Stimulated activated CD8-positive, alpha-beta memory T cell treated with anti-CD3 and anti-CD28 coated beads, Interleukin-4, amount 100 ng/mL, for 24 hours (primary cell): Measurements from ENCODE around the gene METTL26.

Experiments
- DNase-seq: peaks from one replicate; pipeline ENCODE4 v3.0.0-alpha.2; 2020; ENCODE audit warnings: low read depth

Gene METTL26

DNA sequence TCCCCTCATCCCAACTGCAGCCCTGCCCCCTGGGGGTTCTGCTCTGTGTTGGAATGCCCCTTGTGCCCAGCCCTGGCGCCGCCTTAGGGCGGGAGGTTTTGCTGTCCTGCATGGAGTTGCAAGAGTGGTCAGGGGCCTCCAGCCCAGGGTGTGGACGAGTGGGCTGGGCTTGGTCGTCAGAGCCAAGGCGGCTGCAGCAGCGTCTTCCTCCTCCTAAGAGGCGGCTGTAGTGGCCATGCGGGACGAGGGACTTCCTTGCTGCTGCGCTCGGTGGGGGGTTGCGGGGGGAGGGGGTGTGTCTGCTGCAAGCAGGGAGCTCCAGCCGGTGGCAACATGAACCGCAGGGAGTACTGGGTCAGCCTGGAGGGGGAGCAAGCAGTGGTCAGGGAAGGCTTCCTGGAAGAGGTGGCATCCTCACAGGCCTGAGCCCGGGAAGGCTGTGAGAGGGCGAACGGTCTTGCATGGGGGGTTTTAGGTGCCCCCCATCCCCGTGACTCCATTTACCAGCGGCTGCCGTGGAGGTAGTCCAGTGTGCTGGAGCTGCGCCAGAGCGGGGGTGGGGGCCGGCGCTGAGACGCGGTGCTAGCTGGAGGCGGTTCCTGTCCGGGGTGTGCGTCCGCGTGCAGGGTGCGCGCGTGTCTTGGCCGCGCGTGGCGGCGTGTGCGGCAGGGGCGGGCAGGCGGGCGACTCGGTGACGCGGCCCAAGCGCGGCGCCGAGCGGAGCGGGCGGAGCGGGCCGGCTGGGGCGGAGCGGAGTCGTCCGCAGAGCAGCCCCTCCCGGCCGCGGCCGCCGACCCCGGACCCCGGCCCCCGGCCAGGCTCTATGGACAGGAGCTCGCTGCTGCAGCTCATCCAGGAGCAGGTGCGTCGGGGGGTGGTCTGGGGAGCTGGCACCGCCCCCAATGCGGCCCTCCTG is 39.1 kb upstream of the METTL26 start, which contains the start of gene RHBDL1:
Gene RHBDL1 (plus strand): TSS at position 704 of the 916 bp plus-strand sequence. CDS start 120 bp downstream, at position 824.
- no peak for DNase-seq

DNA sequence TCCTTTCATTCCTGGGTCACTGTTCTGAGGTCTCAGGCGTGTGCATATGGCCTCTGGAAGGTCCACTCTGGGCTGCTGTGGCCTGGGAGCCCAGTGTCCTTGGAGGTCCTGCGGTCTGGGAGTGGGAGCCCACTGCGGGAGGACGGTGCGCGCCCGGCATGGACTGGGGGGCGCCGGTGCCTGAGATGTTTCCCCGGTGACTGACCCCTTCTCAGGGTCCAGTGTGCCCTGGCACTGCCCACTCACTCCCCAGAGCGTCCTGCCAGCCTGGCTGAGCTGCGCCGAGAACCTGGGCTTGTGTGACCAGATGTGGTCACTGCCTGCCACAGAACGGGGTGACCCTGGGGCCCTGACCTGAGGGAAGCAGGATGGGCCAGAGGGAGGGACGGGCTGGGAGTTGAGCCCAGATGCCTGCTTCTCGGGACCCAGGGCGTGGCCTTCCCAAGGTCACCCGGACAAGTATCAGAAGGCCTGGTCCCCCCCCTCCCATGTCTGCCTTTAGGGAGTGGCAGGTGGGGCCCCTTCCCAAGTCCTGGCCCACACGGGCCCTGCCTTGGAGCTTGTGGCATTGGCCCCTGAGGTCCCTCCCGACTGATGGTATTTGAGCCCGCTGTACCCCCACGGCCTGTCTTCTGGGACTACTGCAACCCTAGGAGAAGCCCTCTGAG is 38.2 kb upstream of the METTL26 start:
- no peak for DNase-seq

DNA sequence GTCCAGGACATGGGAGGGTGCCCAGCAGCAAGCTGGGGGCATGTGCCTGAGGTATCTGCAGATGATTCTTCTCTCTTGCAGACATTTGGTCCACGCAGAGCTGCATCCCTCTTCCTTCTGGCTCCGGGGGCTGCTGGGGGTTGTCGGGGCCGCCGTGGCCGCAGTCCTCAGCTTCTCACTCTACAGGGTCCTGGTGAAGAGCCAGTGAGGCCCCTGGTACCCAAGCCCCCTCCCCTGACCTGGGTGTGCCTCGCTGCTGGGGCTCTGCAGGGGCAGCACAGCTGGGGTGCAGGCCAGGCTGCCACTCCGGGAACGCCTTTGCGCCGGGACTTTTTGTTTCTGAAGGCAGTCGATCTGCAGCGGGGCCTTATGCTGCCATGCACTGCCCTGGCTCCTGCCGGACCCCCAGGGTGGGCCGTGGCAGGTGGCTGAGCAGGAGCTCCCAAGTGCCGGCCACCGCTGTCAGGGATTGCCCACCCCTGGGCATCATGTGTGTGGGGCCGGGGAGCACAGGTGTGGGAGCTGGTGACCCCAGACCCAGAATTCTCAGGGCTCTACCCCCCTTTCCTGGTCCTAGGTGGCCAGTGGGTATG is 37.4 kb upstream of the METTL26 start:
- DNase-seq = no peak

DNA sequence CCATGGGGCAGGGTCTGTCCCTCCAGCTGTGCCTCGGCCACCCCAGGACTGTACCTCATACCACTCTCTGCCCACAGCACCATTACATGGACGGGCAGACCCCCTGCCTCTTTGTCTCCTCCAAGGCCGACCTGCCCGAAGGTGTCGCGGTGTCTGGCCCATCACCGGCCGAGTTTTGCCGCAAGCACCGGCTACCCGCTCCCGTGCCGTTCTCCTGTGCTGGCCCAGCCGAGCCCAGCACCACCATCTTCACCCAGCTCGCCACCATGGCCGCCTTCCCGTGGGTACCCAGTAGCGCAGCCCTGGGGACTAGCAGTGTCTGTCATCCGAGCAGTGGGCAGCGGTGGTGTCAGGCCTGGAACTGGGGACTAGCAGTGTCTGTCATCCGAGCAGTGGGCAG is 36.7 kb upstream of the METTL26 start:
- DNase-seq = no peak

DNA sequence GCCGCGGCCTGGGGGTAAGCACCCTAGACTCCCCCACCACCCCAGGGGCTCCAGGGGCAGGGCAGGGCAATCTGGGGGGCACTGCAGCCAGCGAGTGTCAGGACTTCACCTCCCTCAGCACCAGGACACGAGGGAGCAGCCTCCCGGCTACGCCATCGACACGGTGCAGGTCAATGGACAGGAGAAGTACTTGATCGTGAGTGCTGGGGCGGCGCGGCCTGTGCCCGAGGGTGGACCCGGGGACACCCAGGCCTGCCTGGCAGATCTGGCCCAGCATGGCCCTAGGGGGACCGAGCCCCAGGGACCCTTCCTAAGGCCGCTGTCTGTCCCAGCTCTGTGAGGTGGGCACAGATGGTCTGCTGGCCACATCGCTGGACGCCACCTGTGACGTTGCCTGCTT is 36.3 kb upstream of the METTL26 start:
- no peak for DNase-seq

DNA sequence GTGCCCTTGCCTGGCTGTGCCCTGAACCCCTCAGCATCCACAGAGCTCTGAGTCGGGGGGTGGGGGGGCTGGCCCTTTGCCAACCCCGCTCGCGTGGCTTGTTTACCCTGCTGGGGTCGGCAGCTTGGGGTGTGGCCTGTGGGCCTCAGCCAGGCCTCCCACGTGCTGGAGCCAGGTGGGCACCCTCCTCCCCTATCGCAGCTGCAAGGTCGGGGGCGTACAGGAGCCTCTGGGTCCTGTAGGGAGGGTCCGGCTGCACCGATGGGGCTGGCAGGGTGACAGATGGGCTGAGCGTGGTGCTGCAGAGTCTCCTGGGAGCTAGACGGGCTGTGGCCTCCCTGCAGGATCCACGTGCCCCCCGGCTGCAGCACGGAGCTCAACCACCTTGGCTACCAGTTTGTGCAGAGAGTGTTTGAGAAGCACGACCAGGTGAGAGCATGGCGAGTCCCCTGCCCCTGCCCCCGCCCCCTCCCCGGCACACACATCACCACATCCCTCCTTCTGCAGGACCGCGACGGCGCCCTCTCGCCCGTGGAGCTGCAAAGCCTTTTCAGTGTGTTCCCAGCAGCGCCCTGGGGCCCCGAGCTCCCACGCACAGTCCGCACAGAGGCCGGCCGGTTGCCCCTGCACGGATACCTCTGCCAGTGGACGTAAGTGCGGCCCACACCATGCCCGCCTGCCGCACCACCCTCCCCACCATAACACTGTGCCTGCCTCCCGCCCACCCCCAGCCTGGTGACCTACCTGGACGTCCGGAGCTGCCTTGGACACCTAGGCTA is 35.4 kb upstream of the METTL26 start:
- no peak for DNase-seq

DNA sequence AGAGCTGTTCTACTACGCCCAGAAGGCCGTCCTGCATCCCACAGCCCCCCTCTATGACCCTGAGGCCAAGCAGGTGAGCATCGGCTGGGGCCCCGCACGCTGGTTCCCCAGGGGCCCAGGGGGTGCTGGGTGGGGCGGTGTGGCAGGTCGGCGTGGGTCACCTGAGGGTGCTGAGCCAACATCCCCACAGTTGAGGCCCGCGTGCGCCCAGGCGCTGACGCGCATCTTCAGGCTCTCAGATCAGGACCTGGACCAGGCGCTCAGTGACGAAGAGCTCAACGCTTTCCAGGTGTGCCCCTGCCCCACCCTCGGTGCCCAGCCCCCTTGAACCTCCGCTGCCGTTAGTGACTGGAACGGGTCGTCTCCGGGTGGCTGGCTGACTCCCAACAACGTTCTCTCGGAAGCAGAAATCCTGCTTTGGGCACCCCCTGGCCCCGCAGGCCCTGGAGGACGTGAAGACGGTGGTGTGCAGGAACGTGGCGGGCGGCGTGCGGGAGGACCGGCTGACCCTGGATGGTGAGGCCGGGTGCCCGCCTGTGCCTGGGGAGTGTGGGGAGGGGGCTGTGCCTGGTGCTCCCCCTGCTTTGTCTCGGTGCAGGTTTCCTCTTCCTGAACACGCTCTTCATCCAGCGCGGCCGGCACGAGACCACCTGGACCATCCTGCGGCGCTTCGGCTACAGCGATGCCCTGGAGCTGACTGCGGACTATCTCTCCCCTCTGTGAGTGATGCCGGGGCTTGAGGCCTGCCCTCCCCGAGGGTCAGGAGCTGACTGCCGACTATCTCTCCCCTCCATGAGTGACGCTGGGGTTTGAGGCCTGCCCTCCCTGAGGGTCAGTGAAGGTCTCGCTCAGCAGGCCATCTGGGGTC is 34.6 kb upstream of the METTL26 start:
- DNase-seq = no peak

DNA sequence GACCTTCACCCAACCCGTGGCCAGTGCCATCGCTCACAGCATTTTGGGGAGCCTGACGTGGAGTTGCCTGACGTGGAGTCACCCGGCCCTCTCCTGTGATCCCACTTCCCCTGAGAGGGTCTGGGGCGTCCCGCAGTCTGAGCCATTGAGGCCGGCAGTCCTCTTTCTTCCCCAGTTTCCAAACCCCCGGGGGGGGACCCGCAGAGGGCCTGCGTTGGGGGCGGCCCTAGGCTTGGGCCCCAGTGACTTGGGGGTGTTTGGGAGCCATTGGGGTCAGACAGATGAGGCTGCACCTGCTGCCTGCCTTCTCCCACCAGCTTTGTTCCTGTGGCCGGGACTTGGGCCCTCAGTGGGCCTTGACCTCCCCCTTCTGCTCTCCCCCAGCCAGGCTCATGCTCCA is 33.6 kb upstream of the METTL26 start:
- no peak for DNase-seq

DNA sequence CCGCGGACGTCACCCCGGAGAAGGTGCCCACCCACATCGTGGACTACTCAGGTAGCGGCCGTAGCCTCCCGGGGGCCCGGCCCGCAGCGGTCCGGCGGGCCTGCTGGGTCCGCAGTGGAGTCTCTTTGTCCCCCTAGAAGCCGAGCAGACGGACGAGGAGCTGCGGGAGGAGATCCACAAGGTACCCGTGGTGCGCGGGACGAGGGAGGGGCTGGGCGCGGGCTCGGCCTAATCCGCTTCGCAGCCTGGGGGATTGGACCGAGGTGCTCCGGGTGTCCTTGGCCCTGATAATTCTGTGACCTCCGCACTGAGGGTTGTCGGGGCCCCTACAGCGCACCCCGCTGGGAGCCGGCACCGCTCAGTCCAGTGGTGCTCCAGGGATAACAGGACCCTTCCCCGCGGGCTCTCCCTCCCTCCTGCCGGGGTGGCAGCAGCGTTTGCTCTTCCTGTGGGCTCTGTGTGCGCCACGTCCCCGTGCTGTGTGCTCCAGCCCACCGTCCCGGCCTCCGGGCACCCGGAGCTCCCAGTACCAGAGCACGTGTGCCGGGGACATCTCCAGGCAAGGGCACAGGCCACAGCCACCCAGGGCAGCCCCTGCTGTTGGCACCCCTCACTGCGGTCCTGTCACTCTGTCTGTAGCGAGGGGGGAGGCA is 32.5 kb upstream of the METTL26 start:
- DNase-seq = no peak

DNA sequence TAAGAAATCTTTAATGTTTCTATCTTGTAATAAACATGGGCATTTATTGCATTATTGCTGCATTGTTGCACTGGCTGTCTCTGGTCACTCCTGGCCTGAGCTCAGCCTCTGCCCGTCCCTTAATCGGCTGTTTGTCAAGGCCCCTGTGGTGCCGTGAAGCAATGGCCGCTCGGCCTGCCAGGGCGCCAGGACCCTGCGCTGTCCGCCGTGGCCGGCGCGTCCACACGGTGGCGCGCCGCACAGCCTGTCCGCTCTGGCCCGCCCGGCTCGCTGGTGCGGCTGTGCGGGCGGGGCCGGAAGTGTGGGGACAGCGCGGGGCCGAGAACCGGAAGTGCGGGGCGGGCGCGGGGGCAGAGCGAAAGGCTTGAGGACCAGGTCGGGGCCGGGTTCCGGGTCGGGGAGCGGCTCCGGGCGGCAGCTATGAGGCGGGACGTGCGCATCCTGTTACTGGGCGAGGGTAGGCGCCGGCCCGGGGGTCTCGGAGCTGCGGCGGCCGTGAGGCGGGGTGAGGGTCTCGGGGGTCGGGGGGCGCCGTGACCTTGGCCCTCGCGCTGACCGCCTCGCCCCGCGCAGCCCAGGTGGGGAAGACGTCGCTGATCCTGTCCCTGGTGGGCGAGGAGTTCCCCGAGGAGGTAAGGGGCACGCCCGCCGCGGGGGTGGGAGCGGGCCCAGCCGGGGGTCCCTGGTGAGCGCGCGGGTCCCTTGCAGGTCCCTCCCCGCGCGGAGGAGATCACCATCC is 31.8 kb upstream of the METTL26 start, which contains the start of gene RHOT2:
Gene RHOT2 (plus strand): TSS at position 353 of the 739 bp plus-strand sequence. CDS start 68 bp downstream, at position 421.
- peak; percentile 91 for DNase-seq

DNA sequence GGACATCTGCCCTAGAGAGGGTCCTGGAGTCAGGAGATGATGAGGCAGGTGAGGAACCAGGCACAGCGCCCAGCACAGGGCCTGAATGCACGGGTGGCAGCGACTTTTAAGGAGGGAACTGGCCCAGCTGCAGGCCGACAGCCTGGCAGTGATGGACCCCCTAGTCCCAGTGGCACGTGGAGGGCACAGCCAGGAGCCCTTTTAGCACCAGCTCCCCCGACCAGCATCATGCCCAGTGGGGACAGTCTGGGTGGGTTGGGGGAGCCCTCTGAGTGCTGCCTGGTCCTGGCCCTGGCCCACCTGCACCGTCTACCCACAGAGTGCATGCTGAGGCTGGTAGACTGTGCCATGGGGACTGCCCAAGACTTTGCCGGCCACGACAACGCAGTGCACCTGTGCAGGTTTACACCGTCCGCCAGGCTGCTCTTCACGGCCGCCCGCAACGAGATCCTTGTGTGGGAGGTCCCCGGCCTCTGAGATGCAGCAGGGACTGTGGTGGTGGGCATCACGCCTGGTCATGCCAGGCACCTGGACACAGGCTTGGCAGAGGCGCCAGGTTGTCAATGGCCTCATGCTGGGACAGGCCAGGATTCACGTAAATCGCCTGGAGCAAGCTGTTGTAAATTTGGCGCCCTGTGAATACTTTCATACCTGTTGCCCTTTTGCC is 31.1 kb upstream of the METTL26 start:
- no peak for DNase-seq

DNA sequence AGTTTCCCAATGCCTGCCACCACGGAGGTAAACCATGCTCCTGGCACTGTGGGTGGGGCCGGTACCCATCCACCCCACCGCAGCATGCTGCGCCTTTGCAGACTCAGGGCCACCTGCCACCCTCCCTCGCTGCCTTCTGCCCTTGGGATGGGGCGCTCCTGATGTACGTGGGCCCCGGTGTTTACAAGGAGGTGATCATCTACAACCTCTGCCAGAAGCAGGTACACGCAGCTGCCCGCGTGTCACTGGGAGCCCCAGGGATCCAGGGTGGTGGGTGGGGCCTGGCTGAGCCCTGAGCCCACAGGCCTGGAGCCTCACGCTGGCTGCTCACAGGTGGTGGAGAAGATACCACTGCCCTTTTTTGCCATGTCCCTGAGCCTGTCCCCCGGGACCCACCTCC is 30.5 kb upstream of the METTL26 start:
- DNase-seq = no peak

DNA sequence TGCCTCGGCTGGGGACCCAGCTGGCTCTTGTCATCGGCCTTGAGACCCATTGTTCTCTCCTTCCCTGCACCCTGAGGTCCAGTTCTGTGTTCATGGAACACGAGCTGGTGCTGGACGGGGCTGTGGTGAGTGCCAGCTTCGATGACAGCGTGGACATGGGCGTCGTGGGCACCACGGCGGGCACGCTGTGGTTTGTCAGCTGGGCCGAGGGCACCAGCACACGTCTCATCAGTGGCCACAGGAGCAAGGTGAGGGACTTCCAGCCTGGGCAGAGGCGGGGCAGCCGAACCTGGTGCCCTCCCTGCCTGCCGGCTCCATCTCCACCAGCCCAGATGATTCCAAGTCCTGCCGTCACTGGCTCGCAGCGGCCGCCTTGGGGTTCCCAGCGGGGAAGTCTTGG is 26.5 kb upstream of the METTL26 start:
- no peak for DNase-seq

DNA sequence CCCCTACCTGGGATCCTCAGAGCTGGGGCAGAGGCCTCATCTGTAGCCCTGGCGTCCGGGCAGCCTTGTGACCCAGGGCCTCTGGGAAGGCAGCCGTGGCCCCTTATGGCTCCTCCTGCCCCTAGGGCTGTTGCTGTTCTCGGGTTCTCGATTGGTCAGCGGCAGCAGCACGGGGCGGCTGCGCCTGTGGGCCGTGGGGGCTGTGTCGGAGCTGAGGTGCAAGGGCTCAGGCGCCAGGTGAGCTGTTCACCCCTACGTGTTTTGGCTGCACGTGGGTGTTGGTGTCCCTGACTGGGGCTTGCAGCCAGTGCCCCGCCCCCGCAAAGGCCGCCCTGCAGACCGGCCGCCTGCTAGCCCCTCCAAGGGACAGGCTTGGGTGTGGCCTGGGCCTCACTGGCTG is 26.0 kb upstream of the METTL26 start:
- DNase-seq = no peak

DNA sequence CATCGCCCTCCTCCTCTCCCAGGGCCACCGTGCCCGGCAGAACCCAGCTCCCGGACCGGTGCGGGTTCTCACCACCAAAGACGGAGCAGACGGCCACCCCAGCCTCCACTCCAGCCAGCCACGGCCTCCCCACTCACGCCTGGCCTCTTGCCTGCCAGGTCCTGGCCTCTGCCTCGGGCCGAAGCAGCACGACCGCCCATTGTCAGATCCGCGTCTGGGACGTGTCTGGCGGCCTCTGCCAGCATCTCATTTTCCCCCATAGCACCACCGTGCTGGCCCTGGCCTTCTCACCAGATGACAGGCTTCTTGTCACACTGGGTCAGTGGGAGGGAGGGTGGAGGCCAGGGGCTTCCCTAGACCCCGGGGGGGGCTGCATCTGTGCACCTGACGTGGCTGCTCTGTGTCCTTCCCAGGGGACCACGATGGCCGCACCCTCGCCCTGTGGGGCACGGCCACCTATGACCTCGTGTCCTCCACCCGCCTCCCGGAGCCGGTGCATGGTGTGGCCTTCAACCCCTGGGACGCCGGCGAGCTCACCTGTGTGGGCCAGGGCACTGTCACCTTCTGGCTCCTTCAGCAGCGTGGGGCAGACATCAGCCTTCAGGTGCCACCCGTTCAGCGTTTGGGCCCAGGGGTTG is 25.2 kb upstream of the METTL26 start:
- no peak for DNase-seq

DNA sequence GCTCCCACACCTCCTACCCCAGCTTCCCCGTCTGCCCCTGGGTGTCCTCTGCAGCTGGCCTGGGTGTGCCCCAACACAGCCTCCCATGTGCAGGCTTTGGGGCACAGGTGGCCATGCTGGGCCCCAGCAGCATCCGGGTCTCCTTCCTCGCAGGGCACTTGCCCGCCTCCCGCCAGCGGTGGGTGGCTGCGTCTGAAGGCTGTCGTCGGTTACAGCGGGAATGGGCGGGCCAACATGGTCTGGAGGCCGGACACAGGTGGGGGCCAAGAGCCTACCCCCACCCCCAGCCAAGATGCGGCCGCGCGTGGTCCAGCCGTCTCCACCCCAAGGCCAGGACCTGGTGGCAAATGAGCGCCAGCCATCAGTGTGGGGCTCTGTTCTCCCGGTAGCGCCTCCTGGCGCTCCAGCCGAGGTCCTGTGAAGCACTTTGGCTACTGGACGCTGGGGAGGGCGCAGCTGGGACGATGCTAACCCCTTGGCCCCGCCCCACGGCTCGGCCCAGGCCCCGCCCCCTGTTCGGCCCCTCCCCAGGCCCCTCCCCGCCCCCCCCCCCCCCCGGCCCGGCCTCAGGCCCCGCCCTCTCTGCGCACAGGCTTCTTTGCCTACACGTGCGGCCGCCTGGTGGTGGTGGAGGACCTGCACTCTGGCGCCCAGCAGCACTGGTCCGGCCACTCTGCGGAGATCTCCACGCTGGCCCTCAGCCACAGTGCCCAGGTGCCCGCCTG is 24.5 kb upstream of the METTL26 start:
- no peak for DNase-seq

DNA sequence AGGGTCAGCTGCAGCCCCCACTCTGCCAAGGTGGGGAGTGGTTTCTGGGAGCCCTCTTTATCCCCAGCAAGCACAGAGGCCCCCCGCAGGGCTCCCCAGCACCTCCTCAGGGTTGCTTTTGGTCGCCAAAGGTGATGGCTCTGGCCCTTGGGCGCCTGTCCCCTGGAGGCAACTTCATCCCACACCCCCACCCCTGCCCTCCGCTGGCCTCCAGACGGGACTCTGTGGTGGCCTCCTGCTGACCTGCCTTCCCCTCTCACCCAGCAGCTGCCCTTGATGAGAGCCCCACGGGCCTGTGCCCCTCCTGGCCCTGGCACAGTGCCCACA is 24.0 kb upstream of the METTL26 start:
- no peak for DNase-seq

DNA sequence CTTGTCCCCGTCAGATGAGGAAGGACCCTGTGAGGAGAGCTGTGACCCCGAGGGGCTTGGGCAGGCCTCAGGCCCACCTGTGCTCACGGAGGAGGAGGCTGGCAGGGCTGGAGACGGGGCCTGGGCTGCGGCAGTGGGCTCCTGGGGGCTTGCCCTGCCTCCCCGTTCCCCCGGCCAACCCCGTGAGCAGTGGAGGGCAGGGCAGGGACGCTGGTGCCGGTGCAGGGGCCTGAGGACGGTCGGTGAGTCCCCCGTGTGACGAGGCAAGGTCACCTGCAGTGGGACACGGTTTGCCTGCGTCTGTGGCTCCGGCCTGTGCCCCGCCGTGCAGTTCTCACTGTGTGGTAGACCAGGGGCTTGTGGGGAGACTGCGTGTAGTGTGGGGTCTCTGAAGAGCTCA is 23.5 kb upstream of the METTL26 start:
- no peak for DNase-seq
